Activated CD4-positive, alpha-beta T cell treated with anti-CD3 and anti-CD28 coated beads for 4 hours (primary cell): ENCODE results near the gene LRP6.
A peak's percentile ranks its signal among the peaks of the same experiment; 100 is the strongest.
"Not testable (repeated sequence)": the region's sequence is repeated elsewhere in the genome, so short reads cannot be mapped to it uniquely, and the experiment has no call there.

Experiments used
- DNase-seq, 2 donors: peaks; one replicate each; pipeline ENCODE4 v3.0.0-alpha.2; 2020

LRP6 gene

GRCh38 chr12:12266873-12267741 is at the start of gene LRP6:
Gene LRP6, minus strand, starts transcription at chr12:12267044. Its CDS starts 309 bp downstream, at chr12:12266735.
- DNase-seq: peak; percentile 78 to 82

- no peak for DNase-seq
These were observed 49.0 kb upstream of the LRP6 start for GRCh38 chr12:12315838-12316237.

GRCh38 chr12:12310695-12311094 is 43.9 kb upstream of the LRP6 start:
- DNase-seq: not testable (repeated sequence)

- DNase-seq: no peak
These were observed 38.9 kb upstream of the LRP6 start for GRCh38 chr12:12305568-12306300.

GRCh38 chr12:12302976-12303375 is 36.1 kb upstream of the LRP6 start:
- DNase-seq: no peak

- DNase-seq: no peak
These were observed 34.3 kb upstream of the LRP6 start for GRCh38 chr12:12301122-12301521.

GRCh38 chr12:12297201-12297830 is 30.5 kb upstream of the LRP6 start:
- no peak for DNase-seq

- DNase-seq: no peak
These were observed 27.6 kb upstream of the LRP6 start for GRCh38 chr12:12294215-12295005.

GRCh38 chr12:12290206-12290605 is 23.4 kb upstream of the LRP6 start:
- no peak for DNase-seq

GRCh38 chr12:12286441-12286840 is 19.6 kb upstream of the LRP6 start:
- DNase-seq: no peak

GRCh38 chr12:12282761-12283425 is 16.0 kb upstream of the LRP6 start:
- DNase-seq: no peak

- DNase-seq: no peak
These were observed 15.4 kb upstream of the LRP6 start for GRCh38 chr12:12282202-12282601.

GRCh38 chr12:12281134-12281533 is 14.3 kb upstream of the LRP6 start:
- DNase-seq: no peak

GRCh38 chr12:12278899-12279298 is 12.1 kb upstream of the LRP6 start:
- no peak for DNase-seq

GRCh38 chr12:12275874-12276273 is 9.0 kb upstream of the LRP6 start:
- DNase-seq: no peak

GRCh38 chr12:12273291-12273957 is 6.6 kb upstream of the LRP6 start:
- no peak for DNase-seq

- no peak for DNase-seq
These were observed 6.0 kb upstream of the LRP6 start for GRCh38 chr12:12272869-12273268.

GRCh38 chr12:12270226-12270625 is 3.4 kb upstream of the LRP6 start:
- DNase-seq: no peak

GRCh38 chr12:12267742-12268200 is 927 bp upstream of the LRP6 start:
- no peak for DNase-seq

- no peak for DNase-seq
These were observed 413 bp downstream of the LRP6 start for GRCh38 chr12:12266389-12266872.
